ENCODE results near the gene TESK2. TPM values are rescaled to one million over a fixed set of nuclear protein-coding genes. Genes with fewer than 3 reads are reported as not detected.

Gene TESK2
- total and polyA plus RNA-seq, 2 of the 13 experiments (the other 11 are each of a cell fraction or from before 2014, with no cell fraction given): 5.5 to 9.6 TPM

DNA sequence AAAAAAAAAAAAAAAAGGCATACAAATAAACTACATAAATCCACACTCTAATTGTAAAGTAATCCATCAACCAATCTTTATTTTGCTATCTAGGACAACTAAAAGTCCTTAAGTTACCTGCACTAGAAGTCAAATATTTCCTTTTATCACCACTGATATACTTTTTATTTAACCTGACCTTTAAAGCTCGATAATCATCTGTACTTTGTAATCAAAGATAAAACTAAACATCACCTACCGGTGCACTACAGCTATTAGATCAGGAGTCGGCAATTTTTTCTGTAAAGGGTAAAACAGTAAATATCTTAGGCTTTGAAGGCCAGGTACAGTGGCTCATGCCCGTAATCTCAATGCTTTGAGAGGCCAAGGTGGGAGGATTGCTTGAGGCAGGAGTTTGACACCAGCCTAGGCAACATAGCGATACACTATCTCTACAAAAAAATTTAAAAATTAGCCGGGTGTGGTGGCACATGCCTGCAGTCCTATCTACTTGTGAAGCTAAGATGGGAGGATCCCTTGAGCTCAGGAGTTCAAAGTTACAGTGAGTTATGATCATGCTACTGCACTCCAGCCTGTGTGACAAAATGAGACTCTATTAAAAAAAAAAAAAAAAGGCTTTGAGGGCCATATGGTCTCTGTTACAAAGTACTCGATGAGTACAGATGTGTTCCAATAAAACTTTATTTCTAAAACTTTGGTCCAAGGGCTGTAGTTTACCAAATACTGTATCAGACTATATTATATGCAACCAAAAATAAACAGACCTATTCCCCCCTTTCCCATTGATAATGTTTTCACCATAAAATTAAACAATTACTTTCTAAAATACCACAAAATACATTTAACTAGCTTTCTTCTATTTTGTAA lies 47.1 kb downstream of the TESK2 start:
- Histone ChIP-seq H4K20me1 (ENCODE audit: insufficient read depth, low read length) (no peaks in the 10 kb centered on the region), H3K9ac (ENCODE audit: insufficient read depth, low read depth, low read length) (no peak overlapping the region), H2AFZ (ENCODE audit: low read length) (no peak overlapping the region), H3K4me3 (replicated peaks in 1 of 3; ENCODE audit: insufficient read depth in 1 of 3, low read depth in 2 of 3, low read length in 3 of 3) (no peak overlapping the region), H3K36me3 (replicated peaks in 1 of 2; ENCODE audit: control insufficient read depth in 1 of 2, insufficient read depth in 2 of 2, low read length in 2 of 2) (no peaks in the 10 kb centered on the region), H3K9me3 (ENCODE audit: low read length) (no peaks in the 10 kb centered on the region), H3K4me2 (ENCODE audit: low read depth, low read length) (no peak overlapping the region), H3K79me2 (ENCODE audit: insufficient read depth, low read length) (no peaks in the 10 kb centered on the region), H3K27me3 (ENCODE audit: control insufficient read depth in 1 of 2, insufficient read depth in 2 of 2, low read length in 2 of 2) (no peaks in the 10 kb centered on the region), H3K27ac (ENCODE audit: extremely low read length, insufficient read depth, low read length) (no peak overlapping the region), H3K4me1 (ENCODE audit: insufficient read depth, low read length) (peaks cover 22% of the 10 kb centered on the region)
- WGBS (ENCODE audit: low lambda C conversion rate): 90% methylated on average over 7 of the region's 7 CpGs
- ChIA-PET POLR2A (no interaction called here), CTCF (ENCODE audit: low intra/inter-chr PET ratio, low total read pairs) (no interaction called here)
- BruUV-seq (replicated peaks): no TSS peak
- no peak for FAIRE-seq
- TF ChIP-seq ZNF343 (CRISPR knock-in tag; IDR thresholded peaks at IDR 0.05): no peak
- TF ChIP-seq ZNF432 (CRISPR knock-in tag; IDR thresholded peaks at IDR 0.05; ENCODE audit: borderline replicate concordance): no peak
- TF ChIP-seq ZNF773 (CRISPR knock-in tag; IDR thresholded peaks at IDR 0.05; ENCODE audit: borderline replicate concordance): no peak
- TF ChIP-seq, protein P1, sequence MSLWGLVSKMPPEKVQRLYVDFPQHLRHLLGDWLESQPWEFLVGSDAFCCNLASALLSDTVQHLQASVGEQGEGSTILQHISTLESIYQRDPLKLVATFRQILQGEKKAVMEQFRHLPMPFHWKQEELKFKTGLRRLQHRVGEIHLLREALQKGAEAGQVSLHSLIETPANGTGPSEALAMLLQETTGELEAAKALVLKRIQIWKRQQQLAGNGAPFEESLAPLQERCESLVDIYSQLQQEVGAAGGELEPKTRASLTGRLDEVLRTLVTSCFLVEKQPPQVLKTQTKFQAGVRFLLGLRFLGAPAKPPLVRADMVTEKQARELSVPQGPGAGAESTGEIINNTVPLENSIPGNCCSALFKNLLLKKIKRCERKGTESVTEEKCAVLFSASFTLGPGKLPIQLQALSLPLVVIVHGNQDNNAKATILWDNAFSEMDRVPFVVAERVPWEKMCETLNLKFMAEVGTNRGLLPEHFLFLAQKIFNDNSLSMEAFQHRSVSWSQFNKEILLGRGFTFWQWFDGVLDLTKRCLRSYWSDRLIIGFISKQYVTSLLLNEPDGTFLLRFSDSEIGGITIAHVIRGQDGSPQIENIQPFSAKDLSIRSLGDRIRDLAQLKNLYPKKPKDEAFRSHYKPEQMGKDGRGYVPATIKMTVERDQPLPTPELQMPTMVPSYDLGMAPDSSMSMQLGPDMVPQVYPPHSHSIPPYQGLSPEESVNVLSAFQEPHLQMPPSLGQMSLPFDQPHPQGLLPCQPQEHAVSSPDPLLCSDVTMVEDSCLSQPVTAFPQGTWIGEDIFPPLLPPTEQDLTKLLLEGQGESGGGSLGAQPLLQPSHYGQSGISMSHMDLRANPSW (CRISPR knock-in tag; IDR thresholded peaks at IDR 0.05; ENCODE audit: borderline replicate concordance): no peak
- TF ChIP-seq, protein P2, sequence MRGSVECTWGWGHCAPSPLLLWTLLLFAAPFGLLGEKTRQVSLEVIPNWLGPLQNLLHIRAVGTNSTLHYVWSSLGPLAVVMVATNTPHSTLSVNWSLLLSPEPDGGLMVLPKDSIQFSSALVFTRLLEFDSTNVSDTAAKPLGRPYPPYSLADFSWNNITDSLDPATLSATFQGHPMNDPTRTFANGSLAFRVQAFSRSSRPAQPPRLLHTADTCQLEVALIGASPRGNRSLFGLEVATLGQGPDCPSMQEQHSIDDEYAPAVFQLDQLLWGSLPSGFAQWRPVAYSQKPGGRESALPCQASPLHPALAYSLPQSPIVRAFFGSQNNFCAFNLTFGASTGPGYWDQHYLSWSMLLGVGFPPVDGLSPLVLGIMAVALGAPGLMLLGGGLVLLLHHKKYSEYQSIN (CRISPR knock-in tag; IDR thresholded peaks at IDR 0.05; ENCODE audit: borderline replicate concordance): no peak
- no peak for TF ChIP-seq NR2C2 (CRISPR knock-in tag; IDR thresholded peaks at IDR 0.05; ENCODE audit: borderline replicate concordance)
- TF ChIP-seq ZNF160 (CRISPR knock-in tag; IDR thresholded peaks at IDR 0.05): no peak
- no peak for TF ChIP-seq ZNF713 (CRISPR knock-in tag; IDR thresholded peaks at IDR 0.05)
- TF ChIP-seq ZBTB7B (CRISPR knock-in tag; IDR thresholded peaks at IDR 0.05): no peak
- no peak for TF ChIP-seq ZSCAN29 (CRISPR knock-in tag; conservative IDR thresholded peaks at IDR 0.05)
- TF ChIP-seq PHF21A (CRISPR knock-in tag; IDR thresholded peaks at IDR 0.05): no peak
- TF ChIP-seq ZFX (CRISPR knock-in tag; IDR thresholded peaks at IDR 0.05; ENCODE audit: low read depth): no peak
- TF ChIP-seq ZBTB7A (CRISPR knock-in tag; IDR thresholded peaks at IDR 0.05): no peak
- TF ChIP-seq, protein P3, sequence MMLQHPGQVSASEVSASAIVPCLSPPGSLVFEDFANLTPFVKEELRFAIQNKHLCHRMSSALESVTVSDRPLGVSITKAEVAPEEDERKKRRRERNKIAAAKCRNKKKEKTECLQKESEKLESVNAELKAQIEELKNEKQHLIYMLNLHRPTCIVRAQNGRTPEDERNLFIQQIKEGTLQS (CRISPR knock-in tag; IDR thresholded peaks at IDR 0.05): no peak
- TF ChIP-seq MYNN (CRISPR knock-in tag; IDR thresholded peaks at IDR 0.05; ENCODE audit: low read depth): no peak
- TF ChIP-seq, protein P4, sequence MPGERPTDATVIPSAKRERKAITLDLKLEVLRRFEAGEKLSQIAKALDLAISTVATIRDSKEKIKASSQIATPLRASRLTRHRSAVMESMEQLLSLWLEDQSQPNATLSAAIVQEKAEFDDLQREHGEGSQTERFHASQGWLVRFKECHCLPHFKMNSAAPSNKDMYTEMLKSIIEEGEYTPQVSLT (CRISPR knock-in tag; IDR thresholded peaks at IDR 0.05; ENCODE audit: borderline replicate concordance, low read depth): no peak
- intact Hi-C loops (cut with micrococcal nuclease; ENCODE audit: unreplicated experiment): loop anchor here (10.0 kb wide), 1 partner anchor 59 kb away; no protein-coding TSS in a partner anchor
- DNase-seq (ENCODE audit: low spot score): no peak
- no peak for ATAC-seq
- in situ Hi-C loops (cut with HindIII; ENCODE audit: extremely low pct_ligation_motif_present, low pct_unique_long_range_greater_than_20kb): no loop called here
